ENCODE results near the gene RNF222.

- TF ChIP-seq CTCF (IDR thresholded peaks at IDR 0.05; ENCODE audit: borderline replicate concordance, extremely low read depth, low read length, poor library complexity, severe bottlenecking): no peak
- TF ChIP-seq EZH2 (IDR thresholded peaks at IDR 0.05; ENCODE audit: borderline replicate concordance, low read depth, low read length, severe bottlenecking): no peak
Observed at GRCh38 chr17:8420041-8420934, 22.7 kb upstream of the RNF222 start.
